ENCODE measurements around the gene ABCB11.
A peak's percentile ranks its signal among the peaks of the same experiment; 100 is the strongest.

ABCB11 gene

DNA sequence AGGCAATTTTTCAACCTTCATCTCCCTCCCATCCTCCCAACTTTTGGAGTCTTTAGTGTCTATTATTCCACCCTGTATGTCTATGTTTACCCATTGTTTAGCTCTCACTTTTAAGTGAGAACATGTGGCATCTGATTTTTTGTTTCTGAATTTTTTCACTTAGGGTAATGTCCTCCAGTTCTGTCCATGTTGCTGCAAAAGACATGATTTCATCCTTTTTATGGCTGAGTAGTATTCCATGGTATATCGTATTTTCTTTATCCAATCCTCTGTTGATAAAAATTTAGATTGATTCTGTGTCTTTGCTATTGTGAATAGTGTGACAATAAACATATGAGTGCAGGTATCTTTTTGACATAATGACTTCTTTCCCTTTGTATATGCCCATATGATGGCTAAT lies 81.8 kb downstream of the ABCB11 start:
- DNase-seq (ENCODE audit: low read depth, low spot score) = no peak
- TF ChIP-seq, protein P1, sequence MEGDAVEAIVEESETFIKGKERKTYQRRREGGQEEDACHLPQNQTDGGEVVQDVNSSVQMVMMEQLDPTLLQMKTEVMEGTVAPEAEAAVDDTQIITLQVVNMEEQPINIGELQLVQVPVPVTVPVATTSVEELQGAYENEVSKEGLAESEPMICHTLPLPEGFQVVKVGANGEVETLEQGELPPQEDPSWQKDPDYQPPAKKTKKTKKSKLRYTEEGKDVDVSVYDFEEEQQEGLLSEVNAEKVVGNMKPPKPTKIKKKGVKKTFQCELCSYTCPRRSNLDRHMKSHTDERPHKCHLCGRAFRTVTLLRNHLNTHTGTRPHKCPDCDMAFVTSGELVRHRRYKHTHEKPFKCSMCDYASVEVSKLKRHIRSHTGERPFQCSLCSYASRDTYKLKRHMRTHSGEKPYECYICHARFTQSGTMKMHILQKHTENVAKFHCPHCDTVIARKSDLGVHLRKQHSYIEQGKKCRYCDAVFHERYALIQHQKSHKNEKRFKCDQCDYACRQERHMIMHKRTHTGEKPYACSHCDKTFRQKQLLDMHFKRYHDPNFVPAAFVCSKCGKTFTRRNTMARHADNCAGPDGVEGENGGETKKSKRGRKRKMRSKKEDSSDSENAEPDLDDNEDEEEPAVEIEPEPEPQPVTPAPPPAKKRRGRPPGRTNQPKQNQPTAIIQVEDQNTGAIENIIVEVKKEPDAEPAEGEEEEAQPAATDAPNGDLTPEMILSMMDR (IDR thresholded peaks at IDR 0.05; ENCODE audit: low read depth, low read length) = no peak
- no peak overlapping the region for H3K4me3 ChIP-seq (ENCODE audit: low read depth, low read length)
- in situ Hi-C loops (cut with HindIII; ENCODE audit: low sequenced_read_pairs) = no loop called here

DNA sequence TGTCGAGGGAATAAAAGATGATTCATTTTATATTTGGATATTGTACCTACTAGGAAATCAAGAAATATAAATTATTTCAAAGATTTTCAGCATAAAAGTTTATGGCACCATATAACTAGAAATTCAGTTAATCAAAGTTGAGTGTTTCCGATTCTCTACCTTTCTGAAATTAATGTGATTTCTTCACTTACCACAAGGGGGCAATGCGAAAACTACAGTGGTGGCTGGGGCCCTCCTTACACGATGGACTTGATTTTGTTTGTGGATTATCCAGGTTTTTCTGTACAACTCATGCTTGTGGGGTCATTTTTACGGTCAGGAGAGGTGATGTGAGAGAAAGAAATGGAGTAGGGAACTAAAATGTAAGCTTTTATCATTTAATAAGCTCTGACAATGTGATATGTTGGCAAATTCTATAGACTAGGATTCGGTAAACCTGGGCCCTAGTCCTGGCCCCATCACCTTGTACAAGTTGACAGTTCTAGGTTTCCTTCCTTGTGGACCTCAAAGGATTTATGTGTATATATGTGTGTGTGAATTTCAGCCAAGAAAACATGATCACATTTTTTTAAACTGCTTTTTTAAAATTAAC lies 82.4 kb downstream of the ABCB11 start:
- TF ChIP-seq, protein P1 (IDR thresholded peaks at IDR 0.05; ENCODE audit: low read depth, low read length) = peak; percentile 64
- in situ Hi-C loops (cut with HindIII; ENCODE audit: low sequenced_read_pairs) = no loop called here
- DNase-seq (ENCODE audit: low read depth, low spot score) = no peak

DNA sequence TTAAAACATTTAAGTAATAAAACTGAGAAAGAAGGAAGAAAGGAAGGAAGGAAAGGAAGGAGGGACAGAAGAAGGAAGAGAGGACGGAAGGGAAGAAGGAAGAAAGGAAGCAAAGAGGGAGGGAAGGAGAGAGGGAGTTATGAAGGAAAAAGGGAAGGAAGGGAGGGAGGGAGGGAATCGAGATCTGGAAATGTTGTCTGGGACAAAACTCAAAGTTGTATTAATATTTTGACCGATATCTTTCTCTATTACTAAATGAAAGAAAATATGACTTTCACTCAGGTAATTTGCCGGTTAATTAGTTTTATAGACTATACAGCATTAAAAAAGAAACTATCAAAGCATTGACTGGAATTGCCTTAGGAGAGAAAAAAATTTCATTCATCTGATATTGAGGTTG lies 85.6 kb downstream of the ABCB11 start:
- no peak for DNase-seq (ENCODE audit: low read depth, low spot score)
- in situ Hi-C loops (cut with HindIII; ENCODE audit: low sequenced_read_pairs) = no loop called here
- TF ChIP-seq, protein P1 (IDR thresholded peaks at IDR 0.05; ENCODE audit: low read depth, low read length) = no peak
- no peak overlapping the region for H3K4me3 ChIP-seq (ENCODE audit: low read depth, low read length)

More for the DNA sequence above, 82.4 kb downstream of the ABCB11 start:
- H3K4me3 ChIP-seq (ENCODE audit: low read depth, low read length) = no peak overlapping the region

DNA sequence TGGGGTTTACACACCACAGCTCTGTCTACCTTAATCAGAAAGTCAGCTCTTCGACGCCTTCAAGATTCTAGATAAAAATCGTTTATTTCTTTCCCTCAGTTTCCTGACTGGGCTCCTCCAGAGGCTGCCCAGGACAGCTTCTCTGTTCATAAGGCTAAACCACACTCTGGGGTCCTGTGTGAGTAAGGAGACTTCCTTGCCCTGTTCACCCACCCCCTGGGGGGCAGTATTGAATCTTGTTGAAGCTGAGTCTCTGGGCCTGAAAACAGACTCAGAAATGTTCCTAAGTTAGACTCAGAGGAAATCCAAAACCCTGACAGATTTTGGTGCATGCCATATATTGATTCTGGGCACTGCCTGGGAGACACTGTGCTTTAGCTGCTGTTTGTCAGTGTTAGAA lies 87.1 kb downstream of the ABCB11 start:
- no peak for DNase-seq (ENCODE audit: low read depth, low spot score)
- H3K4me3 ChIP-seq (ENCODE audit: low read depth, low read length) = no peak overlapping the region
- in situ Hi-C loops (cut with HindIII; ENCODE audit: low sequenced_read_pairs) = no loop called here
- TF ChIP-seq, protein P1 (IDR thresholded peaks at IDR 0.05; ENCODE audit: low read depth, low read length) = no peak

- in situ Hi-C loops (cut with HindIII; ENCODE audit: low sequenced_read_pairs) = no loop called here
- H3K4me3 ChIP-seq (ENCODE audit: low read depth, low read length) = no peak overlapping the region
- TF ChIP-seq, protein P1 (IDR thresholded peaks at IDR 0.05; ENCODE audit: low read depth, low read length) = no peak
- no peak for DNase-seq (ENCODE audit: low read depth, low spot score)
These were observed 89.8 kb downstream of the ABCB11 start for GRCh38 chr2:168941297-168941696.

DNA sequence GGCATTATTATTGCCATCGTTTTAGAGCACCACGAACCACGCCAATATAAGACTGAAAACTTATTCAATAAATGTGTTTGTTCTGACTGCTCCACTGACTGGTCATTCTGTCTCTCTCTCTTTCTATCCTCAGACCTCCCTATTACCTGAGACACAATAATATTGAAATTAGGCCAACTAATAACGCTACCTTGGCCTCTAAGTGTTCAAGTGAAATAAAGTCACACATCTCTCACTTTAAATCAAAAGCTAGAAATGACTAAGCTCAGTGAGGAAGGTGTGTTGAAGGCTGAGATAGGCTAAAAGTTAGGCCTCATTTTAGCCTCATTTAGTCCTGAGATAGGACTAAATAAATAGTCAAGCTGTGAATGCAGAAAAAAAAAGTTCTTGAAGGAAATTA lies 91.2 kb downstream of the ABCB11 start:
- no peak for DNase-seq (ENCODE audit: low read depth, low spot score)
- TF ChIP-seq, protein P1 (IDR thresholded peaks at IDR 0.05; ENCODE audit: low read depth, low read length) = no peak
- no peak overlapping the region for H3K4me3 ChIP-seq (ENCODE audit: low read depth, low read length)
- in situ Hi-C loops (cut with HindIII; ENCODE audit: low sequenced_read_pairs) = no loop called here
